WI38 (cell line): ENCODE measurements around the gene NUDT16.

Experiments
- H3K4me3 ChIP-seq: 2 replicates; pipeline ENCODE4 v1.5.1; 2011; ENCODE audit warnings: low read depth, mild to moderate bottlenecking, control low read depth, low read length
- TF ChIP-seq, protein P1 (sequence below): IDR thresholded peaks from 2 replicates; pipeline ENCODE4 v1.5.1; 2012; ENCODE audit warnings: low read depth, mild to moderate bottlenecking, control low read depth, low read length

The NUDT16 gene

DNA sequence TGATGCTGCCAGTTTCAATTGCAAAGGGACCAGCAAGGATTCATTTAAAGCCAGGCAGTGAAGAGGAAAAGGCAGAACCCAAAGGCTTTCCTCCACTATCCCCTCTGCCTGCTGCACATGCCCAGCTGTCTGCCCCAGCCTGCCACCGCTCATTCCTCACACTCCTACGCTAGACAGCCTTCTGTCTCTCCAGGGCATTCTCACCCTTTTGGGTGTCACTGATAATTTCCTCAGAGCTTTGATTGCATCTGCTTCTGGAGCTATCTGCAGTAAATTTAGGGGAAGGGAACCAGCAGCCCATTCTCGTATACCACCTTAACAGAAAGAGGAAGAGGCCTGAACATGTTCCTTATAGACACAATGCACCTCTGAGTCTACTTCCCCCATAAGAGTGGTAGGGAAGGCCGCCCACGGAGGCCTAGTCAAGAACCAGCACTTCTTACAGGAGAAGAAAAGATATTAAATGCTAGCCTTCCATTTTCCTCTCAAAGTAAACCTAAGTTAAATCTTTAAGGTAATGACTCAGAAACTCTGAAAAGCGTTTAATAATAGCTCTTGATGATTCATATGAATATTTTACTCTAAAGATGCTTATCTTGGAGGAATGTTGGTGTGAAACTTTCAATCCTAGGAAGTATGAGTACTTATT is 20.9 kb downstream of the NUDT16 start:
- no peak overlapping the region for H3K4me3 ChIP-seq
- TF ChIP-seq, protein P1, sequence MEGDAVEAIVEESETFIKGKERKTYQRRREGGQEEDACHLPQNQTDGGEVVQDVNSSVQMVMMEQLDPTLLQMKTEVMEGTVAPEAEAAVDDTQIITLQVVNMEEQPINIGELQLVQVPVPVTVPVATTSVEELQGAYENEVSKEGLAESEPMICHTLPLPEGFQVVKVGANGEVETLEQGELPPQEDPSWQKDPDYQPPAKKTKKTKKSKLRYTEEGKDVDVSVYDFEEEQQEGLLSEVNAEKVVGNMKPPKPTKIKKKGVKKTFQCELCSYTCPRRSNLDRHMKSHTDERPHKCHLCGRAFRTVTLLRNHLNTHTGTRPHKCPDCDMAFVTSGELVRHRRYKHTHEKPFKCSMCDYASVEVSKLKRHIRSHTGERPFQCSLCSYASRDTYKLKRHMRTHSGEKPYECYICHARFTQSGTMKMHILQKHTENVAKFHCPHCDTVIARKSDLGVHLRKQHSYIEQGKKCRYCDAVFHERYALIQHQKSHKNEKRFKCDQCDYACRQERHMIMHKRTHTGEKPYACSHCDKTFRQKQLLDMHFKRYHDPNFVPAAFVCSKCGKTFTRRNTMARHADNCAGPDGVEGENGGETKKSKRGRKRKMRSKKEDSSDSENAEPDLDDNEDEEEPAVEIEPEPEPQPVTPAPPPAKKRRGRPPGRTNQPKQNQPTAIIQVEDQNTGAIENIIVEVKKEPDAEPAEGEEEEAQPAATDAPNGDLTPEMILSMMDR = no peak

DNA sequence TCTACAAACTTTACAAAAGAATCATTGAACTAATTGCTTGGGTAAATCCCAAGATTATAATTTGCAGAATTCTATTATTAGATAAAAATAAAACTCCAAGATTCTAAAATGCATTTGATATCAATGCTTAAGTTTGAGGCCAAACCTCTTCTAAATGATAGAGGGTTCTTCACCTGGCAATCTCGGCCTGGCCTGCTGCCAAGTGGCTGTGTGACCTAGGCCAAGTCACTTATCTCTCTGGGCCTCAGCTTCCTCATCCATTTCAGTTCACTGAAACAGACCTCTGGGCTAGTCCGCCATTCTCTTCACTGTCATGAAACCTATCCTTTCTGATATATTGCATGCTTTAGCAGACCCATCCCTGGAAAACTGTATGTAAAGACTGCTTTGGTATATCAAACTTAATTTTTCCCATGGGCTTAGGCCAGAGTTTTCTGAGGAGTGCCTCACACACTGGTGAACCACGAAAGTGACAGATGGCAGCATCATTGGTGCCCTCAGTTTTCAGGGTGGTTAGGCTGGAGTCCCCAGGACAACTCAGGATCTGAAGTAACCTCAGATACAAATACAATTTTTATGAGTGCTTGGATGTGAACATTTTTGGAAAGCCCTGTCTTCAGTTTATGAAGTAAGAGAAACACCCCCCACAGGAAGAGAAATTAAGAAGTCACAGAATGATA is 21.8 kb downstream of the NUDT16 start:
- TF ChIP-seq, protein P1 = no peak

DNA sequence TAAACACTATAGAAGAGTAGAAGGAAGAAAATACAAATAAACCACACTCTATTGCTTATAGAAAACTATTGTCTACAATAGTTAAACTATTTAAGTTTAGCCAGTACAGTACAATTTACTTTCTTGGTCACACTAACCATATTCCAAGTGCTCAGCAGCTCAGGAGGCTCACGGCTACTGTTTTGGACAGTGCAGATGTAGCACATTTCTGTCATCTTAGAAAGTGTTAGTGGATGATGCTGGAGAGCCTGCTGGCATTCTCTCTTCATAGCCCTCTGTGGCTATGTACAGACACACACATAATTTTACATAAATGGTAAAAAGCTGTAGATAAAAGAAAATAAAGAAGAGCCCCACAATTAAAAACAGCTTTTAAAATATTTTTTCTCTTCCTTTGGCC is 23.8 kb downstream of the NUDT16 start:
- H3K4me3 ChIP-seq = no peak overlapping the region
- TF ChIP-seq, protein P1 = no peak

More for the DNA sequence above, 21.8 kb downstream of the NUDT16 start:
- no peak overlapping the region for H3K4me3 ChIP-seq

DNA sequence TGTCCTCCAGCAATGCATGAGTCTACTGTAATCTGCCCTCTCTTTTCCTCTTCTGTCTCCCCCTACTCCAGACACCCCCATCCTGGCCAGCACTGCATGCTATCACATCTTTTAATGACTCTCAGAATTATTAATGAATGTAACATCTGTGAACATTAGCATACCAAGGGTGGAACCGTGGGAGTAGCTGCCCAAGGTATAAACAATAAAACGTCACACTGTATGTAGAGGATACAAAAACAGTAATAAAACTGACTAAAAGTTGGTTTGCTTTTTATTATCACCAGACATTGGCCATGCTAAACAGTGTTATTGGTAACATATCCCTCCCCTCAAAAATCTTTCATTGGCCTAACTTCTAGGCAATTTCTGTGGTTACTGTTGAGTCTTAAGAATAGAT is 24.7 kb downstream of the NUDT16 start:
- TF ChIP-seq, protein P1 = no peak
- H3K4me3 ChIP-seq = no peak overlapping the region

DNA sequence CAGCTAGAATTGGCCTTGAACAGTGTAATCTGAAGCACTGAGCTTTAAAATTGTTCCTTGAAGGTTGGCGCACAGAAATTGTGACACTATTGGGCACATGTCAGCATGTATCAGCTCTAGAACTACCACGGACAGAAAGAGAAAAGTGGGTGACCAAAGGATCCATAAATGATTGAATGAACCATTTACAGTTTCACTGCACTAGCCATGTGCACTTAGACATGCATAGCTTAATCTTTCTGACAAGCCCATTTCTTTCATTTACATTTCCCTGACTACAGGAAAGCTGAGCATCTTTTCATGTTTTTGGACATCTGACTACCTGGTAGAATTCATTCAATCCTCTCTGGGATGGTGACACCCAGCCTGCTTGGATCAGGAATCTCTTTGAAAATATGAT is 36.2 kb downstream of the NUDT16 start:
- TF ChIP-seq, protein P1 = no peak
- H3K4me3 ChIP-seq = no peak overlapping the region

DNA sequence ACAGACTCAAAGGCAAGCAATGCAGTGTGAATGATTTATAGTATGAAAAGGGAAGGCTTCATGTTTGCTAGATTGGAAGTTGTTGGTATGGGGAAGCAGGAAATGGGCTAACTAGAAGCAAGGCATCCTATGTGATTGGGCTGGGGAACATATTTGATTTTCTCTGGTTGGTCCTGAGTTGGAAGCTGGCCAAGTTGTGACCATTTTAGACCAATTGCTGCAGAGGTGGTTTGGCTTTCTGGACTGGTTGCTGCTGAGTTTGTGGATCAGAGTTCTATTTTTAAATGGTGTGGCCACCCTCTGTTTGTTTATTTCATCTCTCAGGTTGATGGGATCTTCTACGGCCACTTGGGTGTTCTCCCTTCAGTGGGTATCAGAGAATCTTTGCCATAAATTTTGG is 39.7 kb downstream of the NUDT16 start:
- TF ChIP-seq, protein P1 = no peak
- no peak overlapping the region for H3K4me3 ChIP-seq

DNA sequence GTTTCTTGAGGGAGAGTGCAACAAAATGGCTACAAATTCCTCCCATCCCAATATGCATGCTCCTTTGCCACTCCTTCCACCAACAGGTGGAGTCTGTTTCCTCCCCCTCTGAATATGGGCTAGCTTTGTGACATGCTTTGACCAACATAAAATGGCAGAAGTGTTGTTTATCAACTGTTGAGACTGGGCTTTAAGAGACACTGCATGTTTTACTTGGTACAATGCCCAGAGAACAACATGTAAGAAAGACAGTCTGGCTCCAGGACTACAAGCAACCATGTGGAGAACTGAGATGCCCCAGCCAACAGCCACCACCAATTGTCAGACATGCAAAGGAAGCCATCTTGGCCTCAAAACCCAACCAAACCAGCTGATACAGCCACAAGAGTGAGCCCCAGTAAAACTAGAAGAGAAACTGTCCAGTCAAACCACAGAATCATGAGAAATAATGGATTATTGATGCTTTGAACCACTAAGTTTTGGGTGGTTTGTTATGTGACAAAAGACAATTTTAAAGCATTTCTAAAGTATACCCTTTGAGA is 40.5 kb downstream of the NUDT16 start:
- TF ChIP-seq, protein P1 = no peak
- no peak overlapping the region for H3K4me3 ChIP-seq
